Frontal cortex (tissue), 4 donors: ENCODE results near the gene ZNF800. TPM values are rescaled to one million over a fixed set of nuclear protein-coding genes. Genes with fewer than 3 reads are reported as not detected.
A peak's percentile ranks its signal among the peaks of the same experiment; 100 is the strongest.

Experiments used
- DNase-seq, 2 donors: peaks; one replicate each; pipeline ENCODE4 v3.0.0; 2012; ENCODE audit warnings: low spot score in 2 of 2
- FAIRE-seq: peaks from 2 replicates; lab custom pipeline; 2012; peaks lifted over from hg19 to GRCh38; lab: Jason Lieb, UNC
- total RNA-seq: library from RNA; depleted of rRNA; stranded (reverse); fragments of >200 nt; gene quantifications from one replicate; pipeline ENCODE4 v1.2.3, GENCODE V29; 2014
- donor health status: control.
- donor health status: control.
- donor health status: control.

The ZNF800 gene
- total RNA-seq, 1 donor from 2014 or later, result 61.6 TPM

DNA sequence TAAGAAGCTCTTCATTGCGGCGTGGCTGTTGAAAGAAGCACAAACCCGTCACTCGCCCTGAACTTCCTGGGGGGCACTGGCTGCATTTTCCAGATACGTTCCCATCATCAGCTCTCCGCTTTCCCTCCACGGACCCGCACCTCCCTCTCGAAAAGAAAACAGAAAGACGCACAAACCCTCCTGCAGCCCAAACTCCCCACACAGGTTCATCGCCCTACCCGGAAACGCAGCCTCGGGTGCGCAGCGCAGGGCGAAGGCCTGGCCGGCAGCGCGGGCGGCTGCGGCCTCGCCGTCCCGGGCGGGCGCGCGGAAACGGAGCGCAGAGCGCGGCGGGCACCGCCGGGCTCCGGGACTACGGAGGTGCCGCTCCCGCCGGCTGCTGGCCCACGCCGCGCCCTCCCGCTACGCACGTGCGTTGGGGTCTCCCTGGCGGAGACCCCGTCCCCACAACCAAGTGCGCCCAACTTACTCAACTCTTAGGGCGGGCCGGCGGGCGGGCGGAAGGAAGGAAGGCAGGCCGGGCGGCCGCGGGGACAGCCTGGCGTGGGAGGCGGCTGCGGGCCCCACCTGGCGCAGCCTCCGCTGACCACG, 822 bp downstream of the ZNF800 start:
- FAIRE-seq (no peak), DNase-seq (peak in 1 of 2 donors; percentile 2)

DNA sequence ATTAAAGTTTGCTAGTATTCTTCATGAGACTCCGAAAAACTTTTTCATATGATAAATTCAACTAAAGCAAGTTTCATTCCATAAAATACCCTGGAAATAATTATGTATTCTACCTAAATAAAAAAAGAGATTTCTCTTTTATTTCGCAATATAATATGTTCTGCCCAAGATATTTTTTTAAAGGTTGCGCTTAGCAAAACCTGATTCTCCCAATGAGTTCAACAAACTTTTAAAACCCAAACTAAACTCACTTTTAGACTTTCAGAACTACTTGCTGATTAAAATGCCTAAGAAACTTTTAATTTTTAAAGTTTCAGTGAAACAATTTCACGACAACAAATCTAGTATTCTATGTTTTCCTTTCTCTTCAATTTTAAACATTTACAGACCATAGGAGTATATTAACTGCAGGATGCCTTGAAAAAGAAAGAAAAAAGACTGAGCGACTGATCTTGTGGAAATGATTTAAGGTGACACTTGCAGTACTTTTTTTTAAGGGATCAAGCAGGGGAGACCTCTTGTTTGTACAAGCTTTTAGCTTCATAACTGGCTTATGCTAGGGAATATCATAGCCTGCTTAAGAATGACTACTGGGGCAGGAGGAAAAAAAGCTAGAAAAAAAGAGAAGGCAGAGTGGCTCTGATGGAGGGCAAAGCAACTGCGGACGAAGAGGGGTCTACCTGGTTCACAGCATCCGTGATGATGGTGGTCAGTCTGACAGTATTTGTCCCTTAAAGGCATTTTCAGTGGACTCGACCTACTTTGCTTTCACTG, 1.5 kb downstream of the ZNF800 start:
- DNase-seq (no peak), FAIRE-seq (no peak)

DNA sequence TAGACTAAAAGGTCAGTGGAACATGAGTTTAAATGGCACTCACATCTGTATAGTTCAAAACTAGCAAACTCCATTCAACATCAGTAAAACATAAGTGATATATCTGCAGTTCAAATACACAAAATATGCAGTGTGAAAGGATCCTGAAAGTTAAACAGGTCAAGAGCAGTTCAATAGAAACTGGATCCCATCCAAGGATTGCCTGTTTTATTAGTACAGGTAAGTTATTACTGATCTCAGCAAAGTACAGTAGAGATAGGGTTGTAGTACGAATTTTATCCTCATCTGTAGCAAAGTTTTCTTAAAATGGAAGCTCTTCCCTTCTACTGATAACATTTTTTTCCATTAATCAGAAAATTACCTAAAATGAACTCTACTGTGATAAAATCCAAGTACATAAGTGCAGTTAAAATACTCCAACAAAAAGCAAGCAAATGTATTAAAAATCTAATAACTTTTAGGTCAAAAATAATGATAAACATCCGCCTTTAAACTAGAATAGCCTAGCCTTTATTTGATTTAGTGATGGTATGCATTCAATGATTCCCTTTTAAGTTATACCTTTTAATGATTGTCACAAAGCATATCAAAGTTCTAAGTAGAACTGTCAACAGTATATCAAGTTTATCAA, 2.2 kb downstream of the ZNF800 start:
- FAIRE-seq (no peak), DNase-seq (no peak)

DNA sequence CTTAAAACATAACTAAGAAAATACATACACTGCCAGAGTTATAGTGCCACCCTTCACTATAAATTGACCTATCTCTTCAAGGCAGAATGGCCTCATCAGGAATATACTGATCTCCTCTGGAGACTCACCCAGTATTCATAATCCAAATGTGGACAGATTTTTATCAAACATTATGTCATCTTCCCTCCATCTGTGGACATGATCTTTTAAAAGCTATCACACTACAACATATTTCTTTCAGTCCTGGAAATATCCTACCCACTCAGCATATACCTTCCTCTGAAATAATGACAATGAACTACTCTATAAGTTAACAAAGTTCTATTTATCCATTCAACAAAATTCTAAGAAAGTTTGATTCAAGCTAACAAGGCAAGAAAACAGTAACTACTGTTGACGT, 3.2 kb downstream of the ZNF800 start:
- FAIRE-seq (no peak), DNase-seq (no peak)

DNA sequence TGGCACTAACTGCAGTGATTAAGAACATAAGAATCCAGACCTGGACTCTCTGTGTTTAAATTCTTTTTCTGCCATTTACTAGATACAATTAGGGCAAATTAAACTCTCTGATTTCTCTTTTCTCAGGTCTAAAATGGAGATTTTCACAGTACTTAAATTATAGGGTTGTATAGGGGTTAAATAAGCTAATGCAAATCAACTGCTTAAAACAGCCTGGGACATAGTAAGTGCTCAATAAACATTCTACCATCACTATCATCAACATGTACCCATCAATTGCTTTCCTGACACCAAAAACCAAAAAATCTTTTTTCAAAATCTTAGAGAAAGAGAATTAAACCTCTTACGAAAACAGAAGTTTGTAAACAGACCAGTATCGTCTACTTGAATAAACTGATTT, 4.5 kb downstream of the ZNF800 start:
- DNase-seq (no peak), FAIRE-seq (no peak)

DNA sequence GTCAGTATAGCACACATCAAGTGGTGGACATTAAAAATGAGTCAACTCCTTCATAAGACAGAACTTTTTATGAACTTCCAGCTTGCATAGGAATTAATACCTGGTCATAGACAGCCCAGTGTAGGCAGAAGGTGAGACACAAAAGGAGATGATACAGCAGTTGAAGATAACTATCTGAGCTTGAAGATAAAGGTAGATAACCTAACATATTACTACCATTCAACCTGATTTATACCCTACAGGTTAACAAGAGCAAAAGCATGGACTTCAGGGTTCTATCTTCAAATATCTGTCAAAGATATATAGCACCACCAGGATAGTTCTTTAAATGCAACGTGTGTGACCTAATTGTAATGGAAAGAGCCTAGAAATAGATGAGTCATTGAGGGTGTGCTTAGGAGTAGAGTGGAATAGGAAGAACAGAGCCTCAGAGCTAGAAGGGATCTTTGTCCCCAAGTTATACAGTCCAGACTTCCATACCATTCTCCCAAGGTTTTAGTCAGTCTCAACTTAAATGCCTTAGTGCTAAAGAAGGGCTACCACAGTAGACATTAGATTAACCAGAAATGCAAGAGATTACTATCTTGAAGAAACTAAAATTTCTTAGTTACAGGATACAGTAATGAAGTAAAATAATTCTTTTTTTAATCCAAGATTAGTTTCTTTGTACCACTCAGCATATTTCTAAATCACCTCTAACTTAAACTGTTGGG, 9.2 kb downstream of the ZNF800 start:
- FAIRE-seq, result no peak
- no peak for DNase-seq

DNA sequence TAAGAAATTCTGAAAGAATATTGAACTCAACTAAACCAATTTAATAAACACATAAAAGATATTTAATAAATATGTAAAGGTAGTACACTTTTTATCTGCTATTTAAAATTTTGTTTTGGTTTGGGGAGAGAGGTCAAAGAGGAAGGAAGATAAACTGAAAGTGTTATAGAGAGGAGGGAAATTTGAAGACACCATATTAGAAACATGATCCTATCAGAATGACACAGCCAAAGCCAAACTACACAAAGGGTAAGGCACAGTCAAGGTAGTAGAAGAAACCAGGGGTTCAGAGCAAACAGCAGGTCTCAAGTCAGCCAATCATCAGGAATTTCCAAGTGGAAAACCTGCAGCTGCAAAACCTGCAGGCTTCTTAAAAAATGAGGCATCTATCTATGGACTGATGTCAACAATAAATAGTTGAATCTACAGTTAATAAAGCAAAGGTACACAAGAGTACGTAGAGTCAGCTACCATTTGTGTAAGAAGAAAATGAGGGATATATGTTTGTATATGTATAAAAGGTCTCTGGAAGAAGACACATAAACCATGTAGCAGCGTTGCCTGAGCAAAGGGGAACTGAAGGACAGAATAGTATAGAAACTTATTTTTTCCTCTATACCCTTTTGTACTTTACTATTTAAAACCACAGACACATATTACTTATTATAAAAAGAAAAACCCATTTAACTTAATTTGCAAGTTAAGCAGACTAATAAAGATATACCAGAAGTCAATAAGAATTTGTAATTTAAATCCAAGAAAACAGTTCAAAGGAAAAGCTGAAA, 10.0 kb downstream of the ZNF800 start:
- DNase-seq, result no peak
- no peak for FAIRE-seq

DNA sequence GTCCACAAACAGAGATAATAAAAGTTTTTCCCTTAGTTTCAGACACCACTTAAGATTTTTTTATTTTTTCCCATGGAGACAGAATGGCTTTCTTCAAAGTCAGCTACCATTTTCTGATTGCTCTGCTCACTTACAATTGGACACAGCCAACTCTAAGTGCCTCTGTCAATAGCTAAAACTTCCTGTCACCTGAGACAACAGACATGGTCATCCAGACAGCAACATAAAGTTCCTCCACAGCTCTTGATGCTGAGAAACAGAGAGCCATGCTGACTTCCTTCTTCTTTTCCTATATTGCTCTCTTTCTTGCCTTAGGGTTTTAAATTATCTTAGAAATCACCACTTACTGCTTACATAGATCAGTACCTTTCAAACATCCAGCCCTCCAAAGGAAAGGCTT, 12.0 kb downstream of the ZNF800 start:
- DNase-seq (no peak), FAIRE-seq (no peak)

DNA sequence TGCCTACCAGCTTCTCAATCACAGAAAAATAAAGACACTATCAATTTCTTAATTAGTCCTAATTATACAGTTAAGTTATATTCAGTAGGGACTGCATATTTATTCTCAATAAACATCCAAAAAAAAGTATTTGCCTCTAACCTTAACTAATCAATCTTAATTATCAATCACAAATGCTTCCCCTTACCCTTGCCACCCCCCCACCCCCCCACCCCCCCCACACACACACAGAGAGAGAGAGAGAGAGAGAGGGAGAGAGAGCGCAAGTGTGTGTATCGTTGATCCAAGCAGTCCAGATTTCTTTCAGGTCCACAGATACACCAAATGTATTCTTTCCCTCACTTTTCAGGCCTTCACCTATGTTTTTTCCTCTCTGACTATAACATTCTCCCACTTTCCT, 12.9 kb downstream of the ZNF800 start:
- no peak for DNase-seq

DNA sequence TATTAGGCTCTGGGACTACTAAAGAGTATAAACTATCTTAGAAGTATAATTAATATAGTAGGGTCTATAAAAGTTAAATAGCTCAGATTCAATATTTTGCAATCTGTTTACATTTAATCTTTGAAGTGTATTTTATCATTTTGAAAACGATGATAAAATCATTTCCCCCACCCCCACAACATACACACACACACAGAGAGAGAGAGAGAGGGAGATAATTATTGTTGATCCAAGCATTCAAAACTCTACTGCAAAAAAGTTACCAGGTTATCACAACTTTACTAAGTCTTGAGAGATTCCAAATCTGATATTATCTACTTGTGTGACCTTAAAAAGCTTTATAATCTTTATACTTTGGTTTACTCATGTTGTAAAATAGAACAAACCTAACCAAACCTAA, 14.0 kb downstream of the ZNF800 start:
- FAIRE-seq, result no peak
- DNase-seq, result no peak

More for the DNA sequence above, 12.9 kb downstream of the ZNF800 start:
- FAIRE-seq, result no peak

DNA sequence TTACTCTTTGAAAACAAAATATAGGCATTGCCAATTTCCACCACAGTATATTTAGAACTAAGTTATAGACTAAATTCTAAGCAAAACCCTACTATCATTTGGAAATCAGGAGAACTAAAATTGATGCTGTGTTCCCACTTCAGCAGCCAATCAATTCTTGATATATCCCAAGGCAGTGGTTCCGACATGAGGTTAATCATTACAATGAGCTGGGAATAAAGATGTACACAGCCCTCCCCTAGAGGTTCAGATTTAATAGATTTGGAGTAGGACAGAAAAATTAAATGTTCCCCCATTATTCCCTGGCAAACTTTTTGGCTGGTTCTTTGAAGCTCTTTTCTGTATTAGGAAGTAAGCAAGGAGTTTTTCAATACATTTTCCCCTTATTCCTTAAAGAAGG, 15.1 kb downstream of the ZNF800 start:
- FAIRE-seq (no peak), DNase-seq (no peak)

DNA sequence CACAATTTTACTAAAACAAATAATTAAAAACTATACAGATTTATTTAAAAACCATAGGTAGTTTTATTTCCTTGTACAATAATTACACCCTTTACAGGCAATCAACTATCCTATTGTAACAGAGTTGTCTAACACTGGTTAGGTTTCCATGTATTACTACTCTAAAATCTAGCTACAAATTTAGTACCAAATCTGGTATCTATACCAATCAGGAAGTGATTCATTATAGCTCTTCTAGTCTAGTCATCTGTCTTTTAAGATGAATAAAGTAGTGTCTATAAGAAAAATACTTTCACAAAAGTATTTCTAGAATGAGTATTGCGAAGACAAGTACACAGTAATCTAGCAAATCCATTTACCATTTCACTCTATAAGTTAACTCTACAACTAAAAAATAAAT, 16.9 kb downstream of the ZNF800 start:
- FAIRE-seq (no peak), DNase-seq (no peak)

DNA sequence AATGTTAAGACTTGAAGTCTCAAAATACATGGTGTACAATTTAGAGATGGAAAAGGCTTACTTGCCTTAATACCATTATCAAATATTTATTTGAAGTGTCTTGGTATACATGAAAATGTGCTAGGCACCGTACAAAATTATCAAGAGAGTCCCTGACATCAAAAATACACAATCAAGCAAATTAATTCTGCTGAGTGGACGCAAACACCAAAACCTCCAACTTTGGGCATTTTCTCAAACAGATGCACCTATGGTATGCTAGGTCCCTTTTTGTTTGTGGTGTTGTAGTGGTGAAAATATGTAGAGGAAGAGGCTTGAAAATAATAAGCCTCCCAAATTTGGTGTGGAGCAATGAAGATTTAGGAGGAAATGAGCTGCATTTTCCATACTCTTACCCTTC, 24.8 kb downstream of the ZNF800 start:
- FAIRE-seq (no peak), DNase-seq (no peak)

DNA sequence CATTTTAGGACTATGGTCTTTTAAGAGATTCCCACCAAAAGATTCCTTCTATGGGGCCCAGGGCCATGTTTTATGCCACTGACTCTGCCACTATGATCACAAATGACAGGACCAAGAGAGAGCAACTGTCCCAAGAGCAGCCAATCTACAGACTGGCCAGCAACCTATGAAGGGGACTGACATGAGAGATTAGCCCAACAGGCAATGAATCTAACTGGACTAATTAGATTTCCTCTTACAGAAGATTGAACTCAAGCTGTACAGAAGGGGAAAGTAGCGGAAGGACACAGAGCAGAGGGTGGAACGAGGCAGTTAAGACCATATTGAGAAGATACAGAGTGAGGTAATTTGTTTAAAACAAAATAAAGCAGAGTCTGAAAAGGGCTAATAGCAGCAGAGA, 25.8 kb downstream of the ZNF800 start:
- FAIRE-seq (no peak), DNase-seq (no peak)

DNA sequence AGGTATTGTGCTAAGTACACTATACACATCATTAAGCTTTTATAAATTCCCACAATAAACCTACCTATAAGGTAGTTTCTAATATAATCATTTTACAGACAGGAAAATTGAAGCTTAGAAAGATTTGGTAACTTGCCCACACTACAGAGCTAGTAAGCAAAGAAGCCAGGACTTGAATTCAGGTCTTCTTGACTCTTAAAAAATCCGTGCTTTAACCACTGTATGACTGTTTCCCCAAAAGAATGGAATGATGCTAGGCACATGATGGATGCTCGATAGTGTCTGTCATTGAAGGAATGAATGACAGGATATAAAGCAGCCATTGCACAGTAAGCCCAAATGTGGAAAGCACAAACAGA, 26.6 kb downstream of the ZNF800 start:
- DNase-seq (no peak), FAIRE-seq (no peak)

DNA sequence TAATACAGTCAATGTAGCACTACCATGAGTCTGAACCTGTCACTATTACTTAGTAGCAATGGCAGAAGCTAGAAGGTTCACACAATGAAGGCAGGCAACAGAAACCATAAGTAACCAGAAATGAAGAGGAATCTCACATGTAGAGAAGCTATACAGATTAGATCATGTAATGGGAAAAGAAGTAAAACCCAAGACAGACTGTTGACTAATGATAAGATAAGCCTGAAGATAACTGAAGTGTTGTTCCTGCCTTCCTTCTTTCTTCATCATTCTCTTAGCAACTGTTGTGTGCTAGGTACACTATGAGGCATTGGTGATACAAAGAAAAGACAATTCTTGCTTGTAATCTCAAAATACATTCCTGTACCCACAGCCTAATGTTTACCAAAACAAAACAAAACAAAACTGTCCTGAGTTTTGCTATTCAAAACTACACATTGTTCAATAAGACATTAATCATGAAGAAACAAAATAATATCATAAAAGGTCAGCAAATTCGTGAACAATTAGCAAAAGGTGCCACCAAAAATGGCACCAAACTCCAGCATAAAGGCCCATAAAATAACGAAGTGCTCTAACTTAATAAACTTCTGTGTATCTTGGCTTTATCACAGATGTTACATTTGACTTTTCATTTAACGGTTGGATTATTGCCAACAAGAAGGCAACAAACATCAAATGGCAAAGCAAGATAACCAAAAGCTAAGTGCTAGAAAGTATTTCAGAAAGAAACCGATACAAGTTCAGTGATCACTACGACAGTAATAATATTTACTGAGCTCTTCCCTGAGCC, 27.1 kb downstream of the ZNF800 start:
- no peak for FAIRE-seq
- DNase-seq, result no peak

DNA sequence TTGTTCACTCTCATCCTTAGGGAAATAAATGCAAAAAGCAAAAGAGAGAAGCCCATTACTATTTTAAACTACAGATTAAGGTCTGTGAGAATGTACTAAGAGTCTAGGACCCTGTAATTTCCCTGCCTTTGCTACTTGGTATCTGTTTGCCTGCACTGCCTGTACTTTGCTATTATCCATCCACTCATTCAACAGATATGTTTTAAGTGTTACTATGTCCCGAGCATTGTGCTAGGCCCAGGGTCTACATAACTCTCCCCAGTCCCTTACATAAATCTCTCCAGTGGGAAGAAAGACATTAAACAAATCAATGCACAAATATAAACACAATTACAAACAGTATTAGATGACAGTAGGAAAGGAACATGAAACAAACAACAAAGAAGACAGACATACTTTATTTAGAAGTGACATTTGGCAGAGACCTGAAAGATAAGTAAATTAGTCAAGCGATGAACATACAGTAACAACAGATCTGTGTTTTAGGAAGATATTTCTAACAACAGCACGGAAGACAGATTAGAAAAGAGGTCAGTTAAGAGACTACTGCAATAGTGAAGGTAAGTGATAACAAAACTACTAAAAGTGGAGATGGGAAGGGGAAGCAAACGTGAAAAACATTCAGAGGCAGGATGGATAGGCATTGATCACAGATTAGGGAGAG, 30.0 kb downstream of the ZNF800 start:
- DNase-seq (no peak), FAIRE-seq (no peak)

DNA sequence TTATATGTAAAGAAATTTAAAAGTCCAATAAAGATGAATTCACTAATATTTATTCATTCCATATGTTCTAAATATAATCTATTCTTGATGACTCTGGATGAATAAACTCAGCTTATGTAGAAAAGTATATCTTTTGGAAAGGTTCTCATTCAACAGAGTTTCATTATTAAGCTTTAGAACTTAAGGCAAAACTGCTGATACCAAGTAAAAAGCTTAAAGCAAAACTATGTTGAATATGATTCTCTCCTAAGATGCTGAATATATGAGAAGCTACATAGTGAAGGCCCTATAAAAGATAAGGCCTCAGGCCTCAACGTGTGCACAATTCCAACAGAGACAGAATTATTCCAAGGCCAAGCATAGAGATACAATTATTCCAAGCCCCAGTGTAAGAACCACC, 30.8 kb downstream of the ZNF800 start:
- no peak for FAIRE-seq
- no peak for DNase-seq

DNA sequence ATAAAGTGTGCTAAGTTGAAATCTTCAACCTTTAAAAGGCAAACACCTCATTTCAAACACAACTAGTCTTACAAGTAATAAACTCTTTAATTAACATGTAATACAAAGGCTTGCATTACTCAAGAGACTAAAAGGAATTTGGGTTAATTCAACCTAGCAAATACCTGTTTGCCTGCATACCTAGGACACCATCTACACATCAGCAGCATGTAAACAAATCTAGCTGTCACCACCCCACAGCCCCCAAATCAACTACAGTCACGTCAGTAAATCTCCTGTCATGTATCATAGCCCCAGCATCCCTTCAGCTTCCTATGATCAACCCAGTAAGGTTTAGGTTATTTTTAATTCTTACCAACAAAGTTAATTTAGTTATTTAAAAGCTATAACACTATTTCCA, 33.5 kb downstream of the ZNF800 start:
- DNase-seq (no peak), FAIRE-seq (no peak)
